ENCODE data around the gene ACYP2.
"Not testable (repeated sequence)": the region's sequence is repeated elsewhere in the genome, so short reads cannot be mapped to it uniquely, and the experiment has no call there.

- TF ChIP-seq POLR2AphosphoS5 (IDR thresholded peaks at IDR 0.05; ENCODE audit: borderline replicate concordance, low read depth, low read length); EZH2 (IDR thresholded peaks at IDR 0.05): not testable (repeated sequence)
Measured at GRCh38 chr2:54114479-54114878, 936 bp upstream of the ACYP2 start.

Data from SK-N-MC (cell line).